B cell (primary cell): ENCODE results near the gene ZBTB40. TPM values are rescaled to one million over a fixed set of nuclear protein-coding genes. Genes with fewer than 3 reads are reported as not detected.

Experiments used
- ATAC-seq: fragments of 200-7000 bp; cut with Tn5 transposase; one replicate; pipeline ENCODE4 v1.10.0; 2021; ENCODE audit warnings: low read depth, mild to moderate bottlenecking, moderate number of reproducible peaks, moderate library complexity
- CTCF ChIA-PET: fragments of 350-600 bp; sonication (Branson Sonifier 250); formaldehyde crosslinking; loops from one replicate; lab custom pipeline; 2021; ENCODE audit warnings: antibody characterized with exemption, inconsistent platforms; lab: Charles Lee
- POLR2A ChIA-PET: fragments of 350-600 bp; sonication (Branson Sonifier 250); formaldehyde crosslinking; loops from one replicate; lab custom pipeline; 2021; ENCODE audit warnings: antibody characterized with exemption; lab: Charles Lee
- DNase-seq: peaks from one replicate; pipeline ENCODE4 v3.0.0; 2013
- H2AFZ ChIP-seq: 2 replicates; pipeline ENCODE4 v1.6.1; 2012; ENCODE audit warnings: mild to moderate bottlenecking, low read depth, low read length; ENCODE audit not compliant: insufficient read depth, poor library complexity, severe bottlenecking
- H3K27ac ChIP-seq, 2 donors: 1 replicate in 1 of 2; 2 replicates in 1 of 2; pipeline ENCODE4 v1.5.1; 2012 to 2013; ENCODE audit warnings: low read length in 2 of 2, mild to moderate bottlenecking in 2 of 2, moderate library complexity in 1 of 2
- H3K27me3 ChIP-seq, 4 experiments: fragments of 200-600 bp in 1 of 4; sonication (generic) in 1 of 4; replicated peaks in 1 of 4; 1 replicate in 2 of 4; 2 replicates in 2 of 4; pipeline versions ENCODE4 v1.6.1 to v1.7.0; 2013 to 2016; ENCODE audit warnings: low read length in 3 of 4, mild to moderate bottlenecking in 2 of 4, mixed read lengths in 1 of 4, moderate library complexity in 1 of 4; ENCODE audit not compliant: insufficient read depth in 4 of 4, control insufficient read depth in 3 of 4; ENCODE audit errors: control extremely low read depth in 1 of 4
- H3K36me3 ChIP-seq, 2 experiments: replicated peaks in 1 of 2; 1 replicate in 1 of 2; 2 replicates in 1 of 2; pipeline versions ENCODE4 v1.6.1 to v1.7.1; 2013; ENCODE audit warnings: low read length in 1 of 2; ENCODE audit not compliant: insufficient read depth in 2 of 2, control insufficient read depth in 1 of 2; ENCODE audit errors: control extremely low read depth in 1 of 2, extremely low read depth in 1 of 2
- H3K4me1 ChIP-seq, 2 donors: fragments of 200-600 bp in 1 of 2; sonication (generic) in 1 of 2; 1 replicate in 1 of 2; 2 replicates in 1 of 2; pipeline versions ENCODE4 v1.5.1 to v1.6.1; 2013 to 2017; ENCODE audit warnings: low read length in 2 of 2; ENCODE audit not compliant: control insufficient read depth in 2 of 2, insufficient read depth in 2 of 2
- H3K4me2 ChIP-seq: replicated peaks from 2 replicates; pipeline ENCODE3; 2012; ENCODE audit warnings: mild to moderate bottlenecking, low read depth, low read length; ENCODE audit not compliant: poor library complexity, severe bottlenecking
- H3K4me3 ChIP-seq, 5 experiments: fragments of 200-600 bp in 1 of 5; sonication (generic) in 1 of 5; 1 replicate in 3 of 5; 2 replicates in 2 of 5; pipeline versions ENCODE4 v1.5.1 to v1.7.0; 2011 to 2016; ENCODE audit warnings: low read length in 4 of 5, mild to moderate bottlenecking in 4 of 5, low read depth in 2 of 5, control low read depth in 1 of 5, moderate library complexity in 1 of 5; ENCODE audit not compliant: insufficient read depth in 1 of 5; ENCODE audit errors: control extremely low read depth in 1 of 5, extremely low read depth in 1 of 5
- H3K79me2 ChIP-seq: fragments of 200-600 bp; sonication (generic); one replicate; pipeline ENCODE4 v1.6.0; 2016; ENCODE audit warnings: low read length; ENCODE audit not compliant: control insufficient read depth, insufficient read depth
- H3K9ac ChIP-seq: fragments of 200-600 bp; sonication (generic); 2 replicates; pipeline ENCODE4 v1.6.1; 2017; ENCODE audit warnings: mild to moderate bottlenecking, low read length, moderate library complexity
- H3K9me3 ChIP-seq, 3 donors: one replicate each; pipeline versions ENCODE4 v1.6.1 to v1.7.1; 2013; ENCODE audit warnings: low read length in 2 of 3; ENCODE audit not compliant: control insufficient read depth in 2 of 3, insufficient read depth in 1 of 3; ENCODE audit errors: control extremely low read depth in 1 of 3
- H4K20me1 ChIP-seq: 2 replicates; pipeline ENCODE4 v1.6.0; 2012; ENCODE audit warnings: mild to moderate bottlenecking, low read length; ENCODE audit not compliant: insufficient read depth, control insufficient read depth, poor library complexity, severe bottlenecking
- H3K27ac Mint-ChIP-seq: one replicate; pipeline ENCODE4 v1.8.0; 2021; ENCODE audit warnings: mixed read lengths
- H3K27me3 Mint-ChIP-seq: one replicate; pipeline ENCODE4 v1.8.0; 2021; ENCODE audit warnings: mixed read lengths
- H3K4me1 Mint-ChIP-seq: one replicate; pipeline ENCODE4 v1.8.0; 2021; ENCODE audit warnings: mixed read lengths
- H3K4me3 Mint-ChIP-seq: one replicate; pipeline ENCODE4 v1.8.0; 2021; ENCODE audit warnings: mixed read lengths
- H3K9me3 Mint-ChIP-seq: one replicate; pipeline ENCODE4 v1.8.0; 2022; ENCODE audit warnings: mixed read lengths; ENCODE audit not compliant: insufficient read depth
- EZH2 ChIP-seq: IDR thresholded peaks from 2 replicates; pipeline ENCODE4 v1.6.1; 2012; ENCODE audit warnings: borderline replicate concordance, low read depth, mild to moderate bottlenecking, moderate library complexity, low read length; ENCODE audit not compliant: insufficient read depth, poor library complexity, severe bottlenecking
- WGBS: methylation state at CpG from one replicate; pipeline ENCODE4 v1.1.5; 2013; ENCODE audit warnings: missing lambda C conversion rate; ENCODE audit not compliant: insufficient coverage; 5-methylcytosine and 5-hydroxymethylcytosine counted together
- intact Hi-C: fragments of 100-400 bp; cut with micrococcal nuclease; formaldehyde crosslinking; loops from one replicate; pipeline ENCODE4 v1.10.0; 2022
- polyA plus RNA-seq: library from polyadenylated mRNA; depleted of rRNA; stranded (reverse); fragments of >200 nt; gene quantifications from 2 replicates; pipeline ENCODE4 v1.2.3, GENCODE V29; 2012
- total RNA-seq, 2 donors: library from RNA; stranded (reverse); fragments of 120-200 nt in 1 of 2; gene quantifications; 1 replicate in 1 of 2; 2 replicates in 1 of 2; pipeline versions ENCODE4 v1.2.3 to v1.2.4, GENCODE V29; 2013 to 2022
- TF ChIP-seq, protein P1 (sequence below): fragments of 200-600 bp; IDR thresholded peaks from one replicate; pipeline ENCODE4 v1.8.0; 2022; ENCODE audit warnings: antibody characterized with exemption, mild to moderate bottlenecking

Gene ZBTB40
- total and polyA plus RNA-seq, 2 donors (not counting 1 experiment from before 2014, with no cell fraction given): 30.9 to 51.9 TPM

GRCh38 chr1:22465015-22465565, 13.4 kb downstream of the ZBTB40 start:
- Mint-ChIP-seq H3K27ac (no peak overlapping the region), H3K27me3 (no peaks in the 10 kb centered on the region), H3K4me1 (peaks cover 28% of the 10 kb centered on the region), H3K9me3 (peaks cover 4% of the 10 kb centered on the region), H3K4me3 (no peak overlapping the region)
- Histone ChIP-seq H3K4me3 (no peak overlapping the region), H3K9me3 (peaks cover 0 to 14% (median 11%) of the 10 kb centered on the region in 3 donors), H3K27me3 (no peaks in the 10 kb centered on the region), H2AFZ (no peak overlapping the region), H3K27ac (no peak overlapping the region), H3K4me2 (no peak overlapping the region), H3K79me2 (peaks cover 95% of the 10 kb centered on the region), H4K20me1 (peaks cover 68% of the 10 kb centered on the region), H3K4me1 (peaks cover 8 to 9% of the 10 kb centered on the region in 2 donors), H3K36me3 (no peaks in the 10 kb centered on the region), H3K9ac (no peak overlapping the region)
- TF ChIP-seq, protein P1, sequence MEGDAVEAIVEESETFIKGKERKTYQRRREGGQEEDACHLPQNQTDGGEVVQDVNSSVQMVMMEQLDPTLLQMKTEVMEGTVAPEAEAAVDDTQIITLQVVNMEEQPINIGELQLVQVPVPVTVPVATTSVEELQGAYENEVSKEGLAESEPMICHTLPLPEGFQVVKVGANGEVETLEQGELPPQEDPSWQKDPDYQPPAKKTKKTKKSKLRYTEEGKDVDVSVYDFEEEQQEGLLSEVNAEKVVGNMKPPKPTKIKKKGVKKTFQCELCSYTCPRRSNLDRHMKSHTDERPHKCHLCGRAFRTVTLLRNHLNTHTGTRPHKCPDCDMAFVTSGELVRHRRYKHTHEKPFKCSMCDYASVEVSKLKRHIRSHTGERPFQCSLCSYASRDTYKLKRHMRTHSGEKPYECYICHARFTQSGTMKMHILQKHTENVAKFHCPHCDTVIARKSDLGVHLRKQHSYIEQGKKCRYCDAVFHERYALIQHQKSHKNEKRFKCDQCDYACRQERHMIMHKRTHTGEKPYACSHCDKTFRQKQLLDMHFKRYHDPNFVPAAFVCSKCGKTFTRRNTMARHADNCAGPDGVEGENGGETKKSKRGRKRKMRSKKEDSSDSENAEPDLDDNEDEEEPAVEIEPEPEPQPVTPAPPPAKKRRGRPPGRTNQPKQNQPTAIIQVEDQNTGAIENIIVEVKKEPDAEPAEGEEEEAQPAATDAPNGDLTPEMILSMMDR: no peak
- no peak for TF ChIP-seq EZH2
- intact Hi-C loops: no loop called here
- DNase-seq: no peak
- WGBS: 97% methylated on average over 9 of the region's 9 CpGs
- ChIA-PET POLR2A (no interaction called here), CTCF (no interaction called here)
- no peak for ATAC-seq

DNA sequence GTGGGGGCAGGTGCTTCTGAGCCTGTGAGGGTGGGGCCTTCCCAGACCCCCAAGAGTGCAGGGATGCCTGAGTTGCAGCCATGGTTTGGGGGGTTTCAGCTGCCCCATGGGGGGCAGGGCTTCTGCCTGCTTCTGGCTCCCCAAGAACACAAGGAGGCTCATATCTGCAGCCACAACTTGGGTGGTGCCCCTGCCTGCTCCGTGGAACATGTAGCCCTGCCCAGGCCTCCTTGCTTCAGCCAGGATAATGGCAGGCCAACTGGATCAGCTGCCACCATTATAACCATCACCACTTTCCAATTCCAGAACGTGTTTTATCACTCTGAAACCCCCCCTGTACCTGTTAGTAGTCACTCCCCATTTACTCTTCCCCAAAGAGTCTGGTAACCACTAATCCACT, 14.0 kb downstream of the ZBTB40 start:
- no peaks in the 10 kb centered on the region for H3K27me3 Mint-ChIP-seq
- H3K79me2 ChIP-seq: peaks cover 96% of the 10 kb centered on the region
- H3K27me3 ChIP-seq: no peaks in the 10 kb centered on the region
- peaks cover 8 to 9% of the 10 kb centered on the region in 2 donors for H3K4me1 ChIP-seq
- H3K9me3 Mint-ChIP-seq: peaks cover 4% of the 10 kb centered on the region
- ChIA-PET POLR2A (no interaction called here), CTCF (no interaction called here)
- ATAC-seq (no peak), DNase-seq (no peak)
- WGBS: 100% methylated on average over 2 of the region's 2 CpGs
- no peak overlapping the region for H3K27ac Mint-ChIP-seq
- H2AFZ ChIP-seq: no peak overlapping the region
- peaks cover 0 to 14% (median 11%) of the 10 kb centered on the region in 3 donors for H3K9me3 ChIP-seq
- peaks cover 70% of the 10 kb centered on the region for H4K20me1 ChIP-seq
- TF ChIP-seq, protein P1: no peak
- no peak for TF ChIP-seq EZH2
- H3K4me2 ChIP-seq: no peak overlapping the region
- H3K4me3 ChIP-seq: no peak overlapping the region
- H3K9ac ChIP-seq: no peak overlapping the region
- H3K4me1 Mint-ChIP-seq: peaks cover 30% of the 10 kb centered on the region
- no peak overlapping the region for H3K27ac ChIP-seq
- H3K36me3 ChIP-seq: no peaks in the 10 kb centered on the region
- H3K4me3 Mint-ChIP-seq: no peak overlapping the region
- intact Hi-C loops: no loop called here
